Astrocyte of the hippocampus (primary cell): Measurements from ENCODE around the gene PAQR7.
A peak's percentile ranks its signal among the peaks of the same experiment; 100 is the strongest.
"Not testable (repeated sequence)": the region's sequence is repeated elsewhere in the genome, so short reads cannot be mapped to it uniquely, and the experiment has no call there.

ENCODE experiments used
- DNase-seq: peaks from one replicate; pipeline ENCODE4 v3.0.0; 2011; ENCODE audit warnings: low read depth, low spot score

The PAQR7 gene

GRCh38 chr1:25848531-25848930, 27.0 kb downstream of the PAQR7 start:
- DNase-seq: no peak

GRCh38 chr1:25847929-25848328, 27.6 kb downstream of the PAQR7 start:
- DNase-seq: no peak

GRCh38 chr1:25845664-25846063, 29.8 kb downstream of the PAQR7 start:
- DNase-seq: no peak

GRCh38 chr1:25844536-25845337, 30.8 kb downstream of the PAQR7 start:
- no peak for DNase-seq

- DNase-seq: no peak
These were observed 32.0 kb downstream of the PAQR7 start for GRCh38 chr1:25843483-25843882.

- DNase-seq: not testable (repeated sequence)
These were observed 35.7 kb downstream of the PAQR7 start for GRCh38 chr1:25839808-25840207.

GRCh38 chr1:25837262-25837875, 38.1 kb downstream of the PAQR7 start:
- peak; percentile 23 for DNase-seq

GRCh38 chr1:25836695-25837094, 38.8 kb downstream of the PAQR7 start:
- no peak for DNase-seq

GRCh38 chr1:25834894-25835293, 40.6 kb downstream of the PAQR7 start:
- DNase-seq: no peak

- DNase-seq: no peak
These were observed 42.4 kb downstream of the PAQR7 start for GRCh38 chr1:25833158-25833557.

- no peak for DNase-seq
These were observed 43.0 kb downstream of the PAQR7 start for GRCh38 chr1:25832336-25833037.

- DNase-seq: no peak
These were observed 43.8 kb downstream of the PAQR7 start for GRCh38 chr1:25831569-25832196.

GRCh38 chr1:25829046-25829445, 46.5 kb downstream of the PAQR7 start:
- no peak for DNase-seq

GRCh38 chr1:25828491-25828890, 47.0 kb downstream of the PAQR7 start:
- DNase-seq: no peak

GRCh38 chr1:25826571-25826970, 48.9 kb downstream of the PAQR7 start:
- no peak for DNase-seq

GRCh38 chr1:25825605-25826004, 49.9 kb downstream of the PAQR7 start:
- DNase-seq: no peak

GRCh38 chr1:25821630-25822091, 53.8 kb downstream of the PAQR7 start:
- DNase-seq: peak; percentile 37

- no peak for DNase-seq
These were observed 54.4 kb downstream of the PAQR7 start for GRCh38 chr1:25821112-25821476.

- DNase-seq: peak; percentile 75
These were observed 55.0 kb downstream of the PAQR7 start for GRCh38 chr1:25820247-25821111.

GRCh38 chr1:25819491-25820246, 55.8 kb downstream of the PAQR7 start, which contains the start of gene MTFR1L:
MTFR1L (plus strand) TSS chr1:25819954; CDS start chr1:25823105, 3,151 bp downstream.
- peak; percentile 92 for DNase-seq
